Kasumi-1 (cell line): Measurements from ENCODE around the gene ABCF2.

ENCODE experiments used
- DNase-seq, 2 experiments: peaks; one replicate each; lab custom pipeline; 2025; lab: John Stamatoyannopoulos, UW

Gene ABCF2

DNA sequence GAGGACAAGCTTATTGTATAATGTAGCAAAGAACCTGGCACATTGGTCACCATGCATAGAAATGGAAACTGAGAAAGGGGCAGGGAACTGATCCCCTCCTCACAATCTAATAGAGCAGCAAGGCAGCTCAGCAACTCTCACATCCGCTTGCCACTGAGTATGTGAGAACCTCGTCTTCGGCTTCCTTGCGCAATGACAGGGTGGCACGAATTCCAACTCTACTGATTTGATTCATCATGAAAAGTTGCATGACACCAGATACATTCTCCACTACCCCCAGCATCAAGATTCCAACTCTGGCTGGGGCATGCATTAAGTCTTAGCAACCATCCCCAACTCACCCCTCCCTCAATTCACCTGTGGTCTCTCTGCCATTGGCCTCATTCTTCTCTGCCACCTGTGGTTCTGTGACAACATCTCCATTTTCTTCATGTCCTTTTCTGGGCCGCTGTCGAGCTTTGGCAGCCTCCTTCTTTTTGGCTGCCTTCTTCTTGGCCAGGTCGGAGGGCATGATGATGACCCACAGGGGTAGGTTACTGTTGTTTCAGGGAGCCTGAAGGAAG, 976 bp downstream of the ABCF2 start:
- DNase-seq: no peak

DNA sequence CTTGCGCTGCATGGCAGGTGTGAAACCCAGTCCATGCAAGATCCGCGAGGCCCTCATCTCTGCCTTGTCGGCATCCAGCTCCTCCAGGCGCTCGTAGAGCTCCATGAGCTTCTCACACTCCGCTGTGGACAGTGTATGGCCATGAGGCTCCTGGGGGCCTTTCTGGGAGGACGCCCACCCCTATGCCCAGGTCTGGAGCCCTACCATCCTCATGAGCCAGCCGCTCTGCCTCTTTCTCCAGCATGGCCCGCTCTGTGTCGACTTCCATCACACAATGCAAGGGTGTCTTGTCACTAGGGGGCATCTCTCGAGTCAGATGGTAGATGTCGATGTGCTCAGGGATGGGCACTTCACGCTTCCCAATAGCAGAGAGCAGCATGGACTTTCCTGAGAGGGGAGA, 3.3 kb downstream of the ABCF2 start:
- no peak for DNase-seq

DNA sequence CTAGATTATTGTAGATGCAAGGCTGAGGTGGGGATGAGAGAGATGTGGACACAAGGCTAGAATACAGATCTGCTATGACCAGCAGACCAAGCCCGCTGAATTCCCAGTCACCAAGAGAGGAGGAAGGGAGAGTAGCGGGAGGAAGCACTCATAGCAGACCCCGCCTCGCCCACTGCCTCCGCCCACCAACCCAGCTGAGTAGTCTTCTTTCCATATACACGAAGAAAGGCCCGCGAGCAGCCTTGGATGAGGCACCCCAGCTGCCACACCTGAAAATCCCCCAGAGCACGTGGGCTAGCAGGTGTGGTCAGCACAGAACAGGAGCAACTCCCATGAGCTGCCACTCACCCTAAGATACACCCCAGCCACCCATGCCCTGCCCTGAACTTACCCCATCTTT, 8.8 kb downstream of the ABCF2 start:
- no peak for DNase-seq

DNA sequence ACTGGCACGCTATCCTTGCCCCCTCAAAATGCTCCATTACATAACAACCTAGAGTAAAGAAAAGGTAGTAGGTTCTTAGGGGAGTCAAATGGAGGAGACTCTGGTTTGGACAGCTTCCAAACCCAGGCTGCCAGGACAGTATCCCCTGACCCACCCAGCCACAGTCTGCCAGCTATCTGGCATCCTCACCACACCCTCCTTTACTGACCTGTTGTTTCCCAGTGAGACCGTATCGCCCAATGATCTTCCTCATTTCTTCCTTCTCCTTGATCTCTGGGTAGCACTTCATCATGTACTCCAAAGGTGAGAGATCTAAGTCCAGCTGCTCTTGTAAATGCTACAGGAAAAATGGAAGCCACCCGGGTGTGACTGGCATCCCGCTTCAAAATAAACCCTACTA, 11.6 kb downstream of the ABCF2 start:
- no peak for DNase-seq

DNA sequence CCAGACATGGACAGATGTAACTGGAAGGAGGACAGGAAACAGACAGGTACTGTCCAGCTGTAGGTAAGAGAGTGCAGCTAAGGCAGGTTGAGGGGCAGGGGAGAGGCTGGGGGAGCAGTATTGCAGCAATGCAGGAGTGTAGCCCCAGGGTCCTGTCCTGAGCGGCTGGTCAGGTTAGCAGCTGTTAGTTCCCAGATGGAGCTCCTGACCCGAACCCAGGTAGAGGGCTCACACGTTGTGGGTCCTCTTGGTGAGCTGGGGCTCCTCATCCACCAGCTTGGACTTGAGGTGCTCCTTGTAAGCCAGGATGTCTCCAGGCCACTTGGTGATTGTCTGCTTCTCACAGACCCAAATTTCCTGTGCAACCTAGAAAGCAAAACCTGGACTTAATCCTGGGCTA, 13.2 kb downstream of the ABCF2 start:
- DNase-seq: no peak

DNA sequence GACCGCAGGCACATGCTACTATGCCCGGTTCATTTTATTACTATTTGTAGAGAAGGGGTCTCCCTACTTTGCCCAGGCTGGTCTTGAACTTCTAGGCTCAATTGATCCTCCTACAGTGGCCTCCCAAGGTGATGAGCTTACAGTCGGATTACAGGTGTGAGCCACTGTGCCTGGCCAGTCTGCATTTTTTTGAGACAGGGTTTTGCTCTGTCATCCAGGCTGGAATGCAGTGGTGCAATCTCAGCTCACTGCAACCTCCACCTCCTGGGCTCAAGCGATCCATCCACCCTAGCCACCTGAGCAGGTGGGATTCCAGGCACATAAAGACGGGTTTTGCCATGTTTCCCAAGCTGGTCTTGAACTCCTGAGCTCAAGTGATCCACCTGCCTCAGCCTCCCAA, 14.4 kb downstream of the ABCF2 start:
- DNase-seq: no peak

DNA sequence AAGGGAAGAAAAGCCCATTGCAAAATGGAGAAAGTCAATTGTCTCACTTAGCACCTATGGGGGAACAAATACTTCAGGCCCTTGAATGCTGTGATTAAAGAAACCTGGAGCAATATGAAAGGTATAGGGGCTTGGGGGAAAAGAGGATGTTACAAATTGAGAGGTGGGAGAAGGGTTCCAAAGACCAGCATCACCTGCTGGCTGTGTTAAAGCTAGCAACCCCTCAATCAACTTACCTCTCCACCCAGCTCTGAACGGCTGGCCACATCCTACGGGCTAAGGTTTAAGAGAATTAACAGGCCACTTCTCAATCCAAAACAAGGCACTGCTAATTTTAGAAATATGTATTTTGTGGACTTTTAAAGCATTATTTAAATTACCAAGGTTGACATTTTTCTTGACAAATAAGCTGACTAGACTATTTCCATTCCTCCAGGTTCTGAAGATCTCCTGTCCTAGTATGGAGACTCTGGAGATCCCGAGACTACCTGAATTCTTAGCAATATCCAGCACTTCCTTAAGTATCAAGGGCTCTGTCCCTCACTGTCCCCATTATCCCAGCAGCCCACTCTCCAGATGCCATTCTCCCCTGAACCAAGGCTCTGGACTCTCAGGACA, 15.7 kb downstream of the ABCF2 start:
- DNase-seq: no peak

DNA sequence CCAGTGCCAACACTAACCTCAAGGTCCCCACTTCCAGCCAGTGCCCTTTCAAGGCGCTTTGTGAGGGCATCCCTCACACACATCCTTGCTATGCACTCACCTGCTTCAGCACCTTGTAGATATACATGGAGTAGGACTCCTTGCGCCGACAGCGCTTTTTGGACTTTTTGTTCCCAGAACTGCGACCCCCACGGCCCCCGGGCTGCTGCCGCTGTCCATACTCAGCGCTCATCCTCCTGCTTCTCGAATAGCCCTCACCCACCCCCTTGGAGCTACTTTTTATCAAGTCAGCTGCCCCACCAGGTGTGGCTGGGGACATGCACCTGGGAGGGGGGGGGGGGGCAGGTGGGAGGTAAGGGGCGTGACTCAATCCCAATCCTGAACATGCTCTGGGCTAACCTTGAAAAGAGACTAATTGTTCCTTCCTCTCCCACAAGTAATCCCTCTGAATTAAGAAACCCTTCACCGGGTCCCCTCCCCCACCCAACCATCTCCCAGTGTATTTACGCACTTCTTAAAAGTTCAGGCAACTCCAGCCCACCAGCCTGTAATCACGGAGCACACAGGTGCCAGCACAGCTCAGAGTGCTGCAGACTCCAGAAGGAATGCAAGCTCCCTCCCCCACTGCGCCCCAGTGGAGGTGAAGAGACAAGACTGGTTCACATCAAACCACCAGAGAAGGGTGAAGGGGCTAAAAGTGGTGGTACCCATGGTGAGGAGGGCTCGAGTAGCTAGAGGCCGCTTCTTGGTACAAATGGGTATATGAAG, 16.7 kb downstream of the ABCF2 start, which contains the start of gene H2BK1:
TSS of gene H2BK1 (minus strand) at position 402 of the 768 bp plus-strand sequence. CDS start at position 232, 170 bp downstream.
- DNase-seq: no peak

DNA sequence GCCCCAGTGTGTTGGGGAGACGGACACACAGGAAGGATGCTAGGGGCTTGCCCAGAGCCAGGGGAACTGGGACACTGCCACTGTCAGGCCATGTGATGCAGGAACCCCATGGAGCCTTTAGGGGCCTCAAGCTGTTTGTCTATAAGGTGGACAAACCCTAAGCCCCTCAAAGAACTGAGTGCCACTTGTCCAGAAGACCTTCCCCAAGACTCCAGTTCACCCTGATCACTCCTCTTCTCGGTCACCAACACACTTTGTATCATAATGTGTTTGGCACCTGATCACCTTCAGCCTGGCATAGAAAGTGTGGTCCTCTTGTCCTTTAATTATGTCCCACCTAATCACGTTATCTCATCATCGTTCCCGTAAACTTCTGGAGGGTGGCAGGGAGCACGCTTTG, 17.4 kb downstream of the ABCF2 start:
- no peak for DNase-seq

DNA sequence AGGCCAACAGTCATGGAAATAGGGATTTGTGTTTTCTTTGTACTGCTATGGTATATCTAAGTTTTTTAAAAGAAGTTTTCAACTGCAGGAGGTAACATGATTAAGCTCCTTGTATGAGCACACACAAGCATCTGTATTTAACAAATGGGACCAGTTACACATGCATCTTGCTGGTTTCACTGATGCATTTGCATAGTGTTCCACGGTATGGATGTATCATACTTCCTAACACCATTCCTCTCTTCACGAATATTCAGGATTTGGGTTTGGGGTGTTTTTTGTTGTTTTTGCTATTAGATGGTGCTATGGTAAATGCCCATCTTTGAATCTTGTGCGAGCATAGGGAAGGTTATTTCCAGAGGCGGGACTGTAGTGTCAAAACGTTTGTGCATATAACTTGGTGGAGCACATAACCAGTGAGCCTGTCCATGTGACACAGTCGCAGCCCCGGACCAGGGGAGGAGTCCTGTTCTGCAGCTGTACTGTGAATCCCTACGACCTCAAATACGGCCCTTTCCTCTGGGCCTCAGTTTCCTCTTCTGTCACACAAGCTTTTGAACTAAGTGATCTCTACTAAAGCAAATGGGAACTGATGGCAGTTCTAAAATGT, 18.6 kb downstream of the ABCF2 start:
- no peak for DNase-seq

DNA sequence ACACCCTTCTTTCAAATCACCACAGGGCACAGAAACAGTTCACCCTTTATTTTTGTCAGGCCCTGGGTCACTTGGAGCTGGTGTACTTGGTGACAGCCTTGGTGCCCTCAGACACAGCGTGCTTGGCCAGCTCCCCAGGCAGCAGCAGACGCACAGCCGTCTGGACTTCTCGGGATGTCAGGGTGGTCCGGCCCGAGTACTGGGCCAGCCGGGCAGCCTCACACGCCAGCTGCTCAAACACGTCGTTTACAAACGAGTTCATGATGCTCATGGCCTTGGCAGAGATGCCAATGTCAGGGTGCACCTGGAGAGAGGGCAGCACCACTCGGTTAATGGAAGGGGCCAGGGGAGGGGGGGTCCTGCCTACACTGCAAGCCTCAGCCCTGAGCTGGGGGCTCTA, 19.2 kb downstream of the ABCF2 start:
- no peak for DNase-seq

DNA sequence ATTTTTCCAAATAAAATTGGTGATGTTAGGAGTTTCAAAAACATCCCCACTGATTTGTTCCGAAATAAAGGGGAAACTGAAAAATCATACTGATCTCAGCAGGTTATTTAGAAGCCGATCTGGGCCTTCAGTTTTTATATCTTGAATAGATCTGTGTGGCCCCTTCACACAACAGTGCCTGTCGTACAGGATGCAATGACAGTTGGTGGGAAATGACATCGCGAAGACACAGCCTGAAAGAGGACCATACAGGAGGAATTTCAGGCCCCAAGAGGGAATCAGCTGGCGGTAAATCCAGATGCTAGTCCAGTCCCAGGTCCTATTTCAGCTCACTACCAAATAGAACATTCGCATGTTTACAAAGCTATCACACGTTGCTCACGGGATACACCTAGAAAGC, 19.7 kb downstream of the ABCF2 start:
- no peak for DNase-seq

DNA sequence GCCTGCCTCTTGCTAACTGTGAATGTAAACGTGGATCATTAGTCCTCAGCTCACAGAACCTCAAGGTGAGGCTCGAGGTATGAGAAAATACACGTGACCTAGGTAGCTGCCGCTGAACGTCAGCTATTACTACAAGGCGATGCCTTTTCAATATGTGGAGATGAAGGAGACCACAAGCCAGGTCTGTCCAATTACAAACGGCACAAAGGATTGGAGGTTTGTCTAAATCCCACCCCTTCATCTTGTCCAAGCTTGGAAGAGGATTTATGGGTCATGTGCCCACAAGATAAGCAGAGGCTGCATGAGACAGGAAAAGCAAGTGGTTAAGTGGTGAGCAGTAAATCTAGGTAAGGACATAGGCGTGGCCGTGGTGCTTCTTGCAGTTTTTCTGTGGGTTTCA, 20.1 kb downstream of the ABCF2 start:
- no peak for DNase-seq

DNA sequence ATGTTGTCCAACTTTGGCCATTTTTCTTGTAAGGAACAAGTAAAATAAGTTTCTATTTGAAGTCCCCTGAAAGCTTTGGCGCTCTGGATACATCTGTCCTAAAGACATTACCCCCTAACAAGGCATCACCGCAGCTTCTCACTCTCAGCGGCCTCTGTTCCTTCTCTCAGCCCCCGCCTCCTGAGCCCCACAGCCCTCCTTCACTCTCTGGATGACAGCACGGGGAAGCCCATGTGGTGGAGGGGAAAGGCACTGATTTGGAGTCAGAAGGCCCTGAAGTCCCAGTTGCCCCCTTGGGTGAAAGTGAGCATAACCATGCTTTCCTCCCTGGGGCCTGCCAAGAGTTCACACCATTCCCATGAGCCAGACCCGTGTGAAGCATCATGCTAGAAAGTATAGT, 21.3 kb downstream of the ABCF2 start:
- no peak for DNase-seq

DNA sequence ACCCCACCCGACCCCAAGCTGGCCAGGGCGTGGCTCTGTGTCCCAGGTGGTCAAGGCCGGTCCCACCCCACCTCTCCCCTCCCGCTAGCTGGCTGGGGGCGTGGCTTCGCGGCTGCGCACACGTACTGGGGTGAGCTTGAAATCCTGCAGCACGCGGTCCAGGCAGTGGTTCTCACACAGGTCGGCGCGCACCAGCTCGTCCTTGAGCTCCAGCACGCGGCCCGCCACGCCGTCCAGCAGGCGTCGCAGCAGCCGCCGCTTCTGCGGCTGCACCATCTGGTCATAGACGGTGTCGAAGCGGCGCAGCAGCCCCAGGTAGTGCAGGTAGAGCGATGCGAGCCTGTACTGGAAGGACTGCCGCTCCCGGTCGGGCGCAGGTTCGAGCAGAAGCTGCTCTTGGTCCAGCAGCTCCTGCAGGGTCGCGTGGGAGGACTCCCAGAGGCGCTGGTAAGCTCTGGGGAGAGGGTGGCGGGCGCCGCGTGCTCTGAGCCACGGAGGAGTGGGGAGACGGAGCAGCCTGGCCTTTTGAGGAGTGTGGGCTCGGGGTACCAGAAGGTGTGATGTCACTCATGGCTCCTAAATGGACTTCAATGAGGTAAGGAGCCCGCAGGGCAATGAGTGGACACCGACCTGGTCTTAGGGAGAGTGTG, 22.5 kb downstream of the ABCF2 start:
- DNase-seq: no peak

DNA sequence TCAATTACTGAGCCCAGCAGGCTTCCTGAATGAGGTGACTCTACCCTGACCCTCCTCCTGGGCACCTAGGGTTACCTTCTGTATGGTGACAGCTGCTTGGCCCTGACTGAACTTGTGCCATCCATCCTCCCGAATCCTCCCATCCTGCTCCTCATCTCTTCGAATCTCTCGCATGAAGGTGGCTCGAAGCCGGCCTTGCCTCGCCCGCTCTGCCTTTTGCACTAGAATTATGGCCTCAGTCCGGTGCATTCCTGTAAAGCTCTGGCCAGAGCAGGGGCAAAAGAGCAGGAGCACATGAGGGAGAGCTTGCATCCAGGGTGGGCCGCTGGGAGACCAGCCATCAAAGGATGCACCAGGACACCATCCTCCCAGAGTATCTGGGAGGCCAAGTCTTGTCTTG, 24.2 kb downstream of the ABCF2 start:
- DNase-seq: no peak

DNA sequence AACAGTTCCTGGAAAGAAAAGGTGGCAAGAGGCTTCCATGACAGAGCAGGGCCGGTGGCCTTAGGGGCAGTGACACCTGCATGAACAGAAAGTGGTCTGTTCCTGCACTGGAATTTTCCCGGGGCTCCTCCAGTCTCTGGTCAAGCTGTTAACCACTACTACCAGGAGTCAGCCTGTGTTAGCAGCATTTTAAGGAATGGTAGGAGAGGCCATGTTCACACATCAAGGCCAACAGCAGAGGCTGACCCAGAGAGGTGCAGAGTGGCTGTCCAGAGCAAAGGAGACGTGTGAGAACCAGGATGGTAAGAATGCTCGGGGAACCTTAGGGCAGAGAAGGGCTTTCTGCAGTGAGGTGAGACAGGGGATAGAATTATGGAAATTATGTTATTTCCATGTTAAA, 25.3 kb downstream of the ABCF2 start:
- no peak for DNase-seq

DNA sequence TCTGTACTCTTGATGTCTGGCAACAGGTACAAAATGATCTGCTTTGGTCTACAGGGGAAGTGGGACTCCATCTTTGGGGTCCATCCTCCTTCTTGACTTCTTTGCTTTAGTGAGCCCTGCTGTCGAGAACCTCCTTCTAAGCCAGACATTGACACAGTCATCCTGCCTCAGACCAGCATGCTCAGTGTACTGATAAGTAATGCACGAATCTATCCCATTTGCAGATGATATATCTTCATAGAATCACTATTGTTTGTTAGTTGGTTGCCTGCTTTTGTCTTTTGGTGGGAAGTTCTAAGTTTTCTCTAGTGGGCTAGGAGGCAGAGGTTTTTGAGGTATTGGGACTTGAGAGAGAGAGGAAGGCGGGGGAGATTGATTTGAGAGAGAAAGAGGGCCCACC, 25.7 kb downstream of the ABCF2 start:
- no peak for DNase-seq

DNA sequence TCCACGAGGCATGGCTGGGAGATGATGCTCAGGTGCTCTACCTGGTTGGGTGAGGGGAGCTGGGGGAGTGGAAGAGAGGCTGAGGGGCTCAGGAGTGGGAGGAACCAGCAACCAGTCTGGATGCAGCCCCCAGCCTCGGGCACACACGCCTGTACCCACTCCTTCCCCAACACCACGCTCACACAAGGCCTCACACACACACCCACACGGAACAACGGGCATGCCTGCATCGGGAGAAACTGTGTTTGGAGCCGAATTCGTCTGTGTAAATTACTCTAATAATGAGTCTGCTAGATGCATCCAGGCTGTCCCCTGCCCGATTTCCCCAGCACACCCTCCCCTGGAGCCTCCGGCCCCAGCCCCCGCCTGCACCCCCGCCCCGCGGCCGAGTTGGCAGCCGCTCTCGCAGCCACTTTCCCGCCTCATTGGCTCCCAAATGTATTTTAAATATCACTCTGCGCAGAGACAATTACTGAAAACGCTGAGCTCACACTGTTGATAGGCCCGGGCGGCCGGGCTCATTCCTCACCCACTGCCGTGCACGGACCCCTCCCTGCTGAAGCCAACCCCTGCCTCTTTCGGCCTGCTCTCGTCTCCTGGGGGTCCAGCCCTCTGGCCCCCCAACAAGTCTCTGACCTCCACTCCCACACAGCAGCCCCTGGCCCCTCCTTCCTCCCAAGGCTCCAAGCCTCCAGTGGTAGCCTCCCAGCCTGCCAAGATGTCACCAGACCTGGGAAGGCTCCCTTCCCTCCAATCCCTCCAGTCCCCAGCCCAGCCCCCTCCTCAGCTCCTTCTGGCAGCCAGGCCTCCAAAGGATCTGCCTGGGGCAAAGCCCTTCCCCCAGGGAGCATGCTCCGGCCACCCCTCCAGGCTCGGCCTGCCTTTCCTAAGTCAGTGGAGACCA, 27.8 kb downstream of the ABCF2 start:
- no peak for DNase-seq

DNA sequence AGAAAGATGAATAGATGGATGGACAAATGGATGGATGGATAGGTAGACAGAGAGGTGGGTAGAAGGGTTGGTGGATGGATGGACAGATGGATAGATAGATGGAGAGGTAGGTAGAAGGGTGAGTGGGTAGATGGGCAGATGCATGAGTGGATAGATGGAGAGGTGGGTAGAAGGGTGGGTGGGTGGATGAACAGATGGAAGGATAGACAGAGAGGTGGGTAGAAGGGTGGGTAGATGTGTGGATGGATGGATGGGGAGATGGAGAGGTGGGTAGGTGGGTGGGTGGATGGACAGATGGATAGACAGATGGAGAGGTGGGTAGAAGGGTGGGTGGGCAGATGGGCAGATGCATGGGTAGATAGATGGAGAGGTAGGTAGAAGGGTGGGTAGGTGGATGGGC, 29.1 kb downstream of the ABCF2 start:
- DNase-seq: no peak

DNA sequence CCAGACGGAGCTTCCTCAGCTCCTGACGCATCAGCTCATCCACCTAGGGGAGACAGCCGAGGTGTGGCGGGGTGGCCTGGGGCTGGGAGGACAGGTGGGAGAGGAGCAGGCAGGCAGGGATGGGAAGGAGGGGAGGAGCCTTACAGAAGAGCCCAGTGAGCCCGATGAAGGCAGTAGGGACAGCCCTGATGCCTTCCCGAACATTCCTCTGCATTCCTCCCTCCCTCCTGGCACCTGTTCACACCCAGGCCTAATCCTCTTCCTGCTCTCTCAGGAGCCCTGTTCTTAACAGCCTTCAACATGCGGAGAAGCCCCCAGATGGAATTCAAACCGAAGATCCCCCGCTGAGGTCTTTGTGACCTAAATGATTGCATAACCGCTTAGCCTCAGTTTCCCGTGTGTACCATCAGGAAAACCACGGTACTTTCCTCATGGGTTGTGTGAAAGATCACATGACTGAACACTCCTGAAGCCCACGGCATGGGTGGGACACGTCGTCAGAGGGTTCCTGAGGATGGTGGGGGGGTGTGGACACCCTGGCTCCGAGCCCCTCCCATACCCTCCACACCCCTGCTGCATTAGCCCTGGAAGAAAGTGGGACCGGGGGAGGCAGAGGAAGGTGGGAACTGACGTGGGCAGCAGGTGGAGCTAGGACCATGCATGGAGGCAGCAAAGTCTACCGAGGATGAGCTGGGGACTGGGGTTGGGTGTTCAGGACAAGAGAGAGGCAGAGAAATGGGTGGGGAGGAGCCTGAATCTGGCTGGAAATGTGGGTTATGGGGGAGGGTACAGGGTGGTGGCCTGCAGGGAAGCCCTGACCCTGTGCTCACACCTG, 31.2 kb downstream of the ABCF2 start:
- no peak for DNase-seq
